SK-N-SH (cell line): ENCODE measurements around the gene CNPY4. TPM values are rescaled to one million over a fixed set of nuclear protein-coding genes. Genes with fewer than 3 reads are reported as not detected.
A peak's percentile ranks its signal among the peaks of the same experiment; 100 is the strongest.

Experiments
- CTCF ChIA-PET: fragments of 300-600, 350-600 bp; formaldehyde crosslinking; extraction: SDS; loops from one replicate; lab custom pipeline; 2021; lab: Yijun Ruan, JAX
- POLR2A ChIA-PET: fragments of 350-600 bp; sonication (Branson Sonifier 250); formaldehyde crosslinking; extraction: SDS; loops from one replicate; lab custom pipeline; 2020; ENCODE audit warnings: antibody characterized with exemption, inconsistent platforms; lab: Yijun Ruan, JAX
- DNase-seq: peaks from one replicate; pipeline ENCODE4 v3.0.0; 2012
- H2AFZ ChIP-seq: fragments of 200-600 bp; sonication (generic); 2 replicates; pipeline ENCODE4 v1.8.1; 2016; ENCODE audit warnings: antibody characterized with exemption, mild to moderate bottlenecking, low read depth
- H3F3A ChIP-seq: fragments of 200-600 bp; sonication (generic); replicated peaks from 2 replicates; pipeline ENCODE3; 2016; ENCODE audit warnings: antibody characterized with exemption, mild to moderate bottlenecking; ENCODE audit not compliant: insufficient read depth
- H3K27ac ChIP-seq, 2 experiments: fragments of 200-500 bp in 1 of 2; fragments of 200-600 bp in 1 of 2; sonication (Bioruptor generic) in 1 of 2; sonication (generic), shearing (Covaris generic) in 1 of 2; 2 replicates each; pipeline versions ENCODE4 v1.5.1 to v1.6.1; 2014 to 2016; ENCODE audit warnings: low read depth in 2 of 2, inconsistent platforms in 1 of 2, low read length in 1 of 2, mild to moderate bottlenecking in 1 of 2, mixed read lengths in 1 of 2
- H3K27me3 ChIP-seq: fragments of 200-600 bp; sonication (generic), shearing (Covaris generic); 2 replicates; pipeline ENCODE4 v1.6.1; 2016; ENCODE audit warnings: mixed run types; ENCODE audit not compliant: insufficient read depth
- H3K36me3 ChIP-seq, 2 experiments: fragments of 200-500 bp in 1 of 2; fragments of 200-600 bp in 1 of 2; sonication (Bioruptor generic) in 1 of 2; sonication (generic) in 1 of 2; replicated peaks in 1 of 2; 2 replicates each; pipeline versions ENCODE3 to v1.5.1; 2014 to 2016; ENCODE audit warnings: low read length in 1 of 2, mild to moderate bottlenecking in 1 of 2; ENCODE audit not compliant: insufficient read depth in 2 of 2, control insufficient read depth in 1 of 2
- H3K4me1 ChIP-seq, 2 experiments: fragments of 200-500 bp in 1 of 2; fragments of 200-600 bp in 1 of 2; sonication (Bioruptor generic) in 1 of 2; sonication (generic), shearing (Covaris generic) in 1 of 2; 2 replicates each; pipeline versions ENCODE4 v1.5.1 to v1.6.1; 2014 to 2016; ENCODE audit warnings: low read depth in 1 of 2, low read length in 1 of 2, mixed run types in 1 of 2; ENCODE audit not compliant: insufficient read depth in 2 of 2, control insufficient read depth in 1 of 2
- H3K4me2 ChIP-seq: fragments of 200-600 bp; sonication (generic), shearing (Covaris generic); 2 replicates; pipeline ENCODE4 v1.6.1; 2017; ENCODE audit warnings: mixed run types
- H3K4me3 ChIP-seq, 2 experiments: fragments of 200-500 bp in 1 of 2; fragments of 200-600 bp in 1 of 2; sonication (Bioruptor generic) in 1 of 2; sonication (generic), shearing (Covaris generic) in 1 of 2; 2 replicates each; pipeline versions ENCODE4 v1.5.1 to v1.8.1; 2014 to 2016; ENCODE audit warnings: low read depth in 2 of 2, inconsistent platforms in 1 of 2, low read length in 1 of 2, mild to moderate bottlenecking in 1 of 2, mixed read lengths in 1 of 2, moderate library complexity in 1 of 2
- H3K79me2 ChIP-seq: fragments of 200-600 bp; sonication (generic); 2 replicates; pipeline ENCODE4 v1.8.1; 2017; ENCODE audit warnings: mild to moderate bottlenecking; ENCODE audit not compliant: insufficient read depth
- H3K9ac ChIP-seq: fragments of 200-600 bp; sonication (generic); 2 replicates; pipeline ENCODE4 v1.6.1; 2017; ENCODE audit warnings: mixed run types
- H3K9me2 ChIP-seq: fragments of 200-600 bp; sonication (generic); 2 replicates; pipeline ENCODE4 v1.6.1; 2017; ENCODE audit warnings: mixed run types
- H3K9me3 ChIP-seq: fragments of 200-600 bp; sonication (generic); 2 replicates; pipeline ENCODE4 v1.6.1; 2017; ENCODE audit warnings: mixed run types, mild to moderate bottlenecking, moderate library complexity
- H4K20me1 ChIP-seq: fragments of 200-600 bp; sonication (generic); 2 replicates; pipeline ENCODE4 v1.6.1; 2017; ENCODE audit warnings: mild to moderate bottlenecking, mixed run types; ENCODE audit not compliant: insufficient read depth
- MEF2A ChIP-seq: IDR thresholded peaks from 2 replicates; pipeline ENCODE4 v1.4.0; 2012; ENCODE audit warnings: low read depth, borderline replicate concordance
- POLR2AphosphoS5 ChIP-seq: IDR thresholded peaks from 2 replicates; pipeline ENCODE4 v1.6.1; 2012; ENCODE audit warnings: low read depth, low read length
- RXRA ChIP-seq: IDR thresholded peaks from 2 replicates; pipeline ENCODE4 v1.4.0; 2012; ENCODE audit warnings: low read depth, mild to moderate bottlenecking, borderline replicate concordance
- WGBS: methylation state at CpG from one replicate; pipeline ENCODE4 v1.1.6; 2017; ENCODE audit warnings: low lambda C conversion rate; 5-methylcytosine and 5-hydroxymethylcytosine counted together
- polyA plus RNA-seq, 3 experiments: library from polyadenylated mRNA; depleted of rRNA; stranded (reverse); fragments of >200 nt; gene quantifications; 2 replicates each; pipeline ENCODE4 v1.2.3, GENCODE V29; 2012
- TF ChIP-seq, protein P1 (sequence below): fragments of 150-350 bp; IDR thresholded peaks from 2 replicates; pipeline ENCODE4 v1.6.1; 2017; ENCODE audit warnings: antibody characterized with exemption, low read length, low read depth, borderline replicate concordance

The CNPY4 gene
- polyA plus RNA-seq, 1 of the 3 experiments (the other 2 are of a cell fraction), result 52.0 TPM

- H3K9ac ChIP-seq, result no peak overlapping the region
- H3K4me2 ChIP-seq, result no peak overlapping the region
- peak overlapping the region in 1 of 2 experiments; percentile 15; a peak in 1 of 4 replicates for H3K4me3 ChIP-seq
- no peak overlapping the region for H3K27ac ChIP-seq
- CTCF ChIA-PET, result interaction anchor here (0.6 to 3.2 kb wide), 4 partner anchors 9 to 378 kb away, joined by 3 to 21 read pairs (median 4); partner anchors contain the start of gene ZNF3
- H3F3A ChIP-seq, result peaks cover 31% of the 10 kb centered on the region
- WGBS, result 97% methylated on average over 10 of the region's 10 CpGs
- no peaks in the 10 kb centered on the region for H3K9me2 ChIP-seq
- 0 out of 2 replicates have a peak, but pooled peaks cover 3% of the 10 kb centered on the region for H4K20me1 ChIP-seq
- POLR2A ChIA-PET, result interaction anchor here (0.8 kb wide), 1 partner anchor 8 kb away, joined by 4 read pairs; no protein-coding TSS in a partner anchor
- H3K79me2 ChIP-seq, result peaks cover 44% of the 10 kb centered on the region
- H3K4me1 ChIP-seq, result peaks cover 0 to 1% of the 10 kb centered on the region in 2 experiments; a peak in 1 of 4 replicates
- peaks cover 39% of the 10 kb centered on the region for H3K9me3 ChIP-seq
- H2AFZ ChIP-seq, result no peak overlapping the region
- no peak for DNase-seq
- H3K27me3 ChIP-seq, result no peaks in the 10 kb centered on the region
- TF ChIP-seq POLR2AphosphoS5 (peak; percentile 38; the same call in 1 of the 2 replicates), MEF2A (no peak)
- peaks cover 72 to 92% of the 10 kb centered on the region in 2 experiments for H3K36me3 ChIP-seq
Measured at GRCh38 chr7:100072462-100072861, 47.0 kb upstream of the CNPY4 start.

DNA sequence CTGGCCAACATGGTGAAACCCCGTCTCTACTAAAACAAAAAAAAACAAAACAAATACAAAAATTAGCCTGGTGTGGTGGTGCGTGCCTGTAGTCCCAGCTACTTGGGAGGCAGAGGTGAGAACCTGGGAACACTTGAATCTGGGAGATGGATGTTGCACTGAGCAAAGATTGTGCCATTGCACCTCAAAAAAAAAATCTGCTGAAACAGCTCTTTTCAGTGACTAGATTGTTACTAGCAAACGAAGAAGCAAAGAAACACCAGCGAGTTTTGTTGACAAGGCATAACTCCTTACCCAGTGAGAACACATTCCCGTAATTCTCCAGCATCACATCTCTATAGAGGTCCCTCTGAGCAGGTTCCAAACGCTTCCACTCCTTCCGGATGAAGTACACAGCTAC, 44.6 kb upstream of the CNPY4 start:
- Histone ChIP-seq H3K36me3 (peaks cover 83 to 100% of the 10 kb centered on the region in 2 experiments), H3K4me1 (peaks cover 6 to 8% of the 10 kb centered on the region in 2 experiments; a peak in 3 of 4 replicates)

DNA sequence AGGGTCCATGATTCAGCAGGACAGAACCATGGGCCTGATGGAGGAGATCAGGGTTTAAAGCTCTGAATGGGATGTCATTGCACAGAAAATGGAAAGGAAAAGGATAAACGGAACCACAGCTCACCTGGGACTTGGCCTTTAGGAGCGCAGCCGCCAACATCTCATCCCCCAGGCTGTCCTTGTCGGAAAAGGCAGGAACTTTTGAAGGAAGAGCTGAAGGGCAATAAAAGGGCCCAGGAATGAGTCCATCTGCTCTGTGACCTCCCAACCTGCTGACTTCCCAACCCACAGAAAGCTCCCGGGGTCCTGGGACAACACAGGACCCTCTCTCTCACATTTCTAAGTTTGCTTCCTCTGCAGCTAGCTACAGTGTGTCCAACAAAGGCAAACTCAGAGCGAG, 44.0 kb upstream of the CNPY4 start:
- no peak overlapping the region for H3K27ac ChIP-seq
- no peak for TF ChIP-seq RXRA
- TF ChIP-seq, protein P1, sequence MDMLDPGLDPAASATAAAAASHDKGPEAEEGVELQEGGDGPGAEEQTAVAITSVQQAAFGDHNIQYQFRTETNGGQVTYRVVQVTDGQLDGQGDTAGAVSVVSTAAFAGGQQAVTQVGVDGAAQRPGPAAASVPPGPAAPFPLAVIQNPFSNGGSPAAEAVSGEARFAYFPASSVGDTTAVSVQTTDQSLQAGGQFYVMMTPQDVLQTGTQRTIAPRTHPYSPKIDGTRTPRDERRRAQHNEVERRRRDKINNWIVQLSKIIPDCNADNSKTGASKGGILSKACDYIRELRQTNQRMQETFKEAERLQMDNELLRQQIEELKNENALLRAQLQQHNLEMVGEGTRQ, result no peak
- TF ChIP-seq, all 33 proteins: peak for 0
- H3K4me1 ChIP-seq, result peaks cover 12% of the 10 kb centered on the region in 2 experiments; a peak in 3 of 4 replicates
- no peaks in the 10 kb centered on the region for H3K27me3 ChIP-seq
- DNase-seq, result no peak
- CTCF ChIA-PET, result interaction anchor here (0.6 to 2.1 kb wide), 6 partner anchors 8 to 82 kb away, joined by 3 to 9 read pairs (median 4); no protein-coding TSS in a partner anchor
- H3K36me3 ChIP-seq, result peaks cover 77 to 100% of the 10 kb centered on the region in 2 experiments
- H3K9me3 ChIP-seq, result peaks cover 31% of the 10 kb centered on the region
- peaks cover 74% of the 10 kb centered on the region for H3K79me2 ChIP-seq
- peaks cover 10% of the 10 kb centered on the region for H3F3A ChIP-seq
- no peak overlapping the region; a peak in 1 of 4 replicates for H3K4me3 ChIP-seq
- WGBS, result 93% methylated on average over 6 of the region's 6 CpGs
- no peak overlapping the region for H2AFZ ChIP-seq
- H4K20me1 ChIP-seq, result peaks cover 20% of the 10 kb centered on the region; the same call in 1 of the 2 replicates
- POLR2A ChIA-PET, result interaction anchor here (0.6 to 0.7 kb wide), 2 partner anchors 9 to 26 kb away, joined by 3 to 4 read pairs; partner anchors contain the start of genes AP4M1 and MCM7
- no peaks in the 10 kb centered on the region for H3K9me2 ChIP-seq
- no peak overlapping the region for H3K4me2 ChIP-seq
- H3K9ac ChIP-seq, result no peak overlapping the region

More for the DNA sequence above, 44.6 kb upstream of the CNPY4 start:
- peaks cover 14% of the 10 kb centered on the region; the same call in 1 of the 2 replicates for H4K20me1 ChIP-seq
- H3K27me3 ChIP-seq, result no peaks in the 10 kb centered on the region
- ChIA-PET POLR2A (no interaction called here), CTCF (interaction anchor here (0.8 to 2.1 kb wide), 5 partner anchors 10 to 81 kb away, joined by 3 to 9 read pairs (median 5); no protein-coding TSS in a partner anchor)
- no peak for DNase-seq
- H2AFZ ChIP-seq, result no peak overlapping the region
- no peak overlapping the region; a peak in 1 of 4 replicates for H3K4me3 ChIP-seq
- WGBS, result 97% methylated on average over 7 of the region's 7 CpGs
- H3K4me2 ChIP-seq, result no peak overlapping the region
- H3F3A ChIP-seq, result peaks cover 10% of the 10 kb centered on the region
- peaks cover 68% of the 10 kb centered on the region for H3K79me2 ChIP-seq
- TF ChIP-seq MEF2A, result no peak
- H3K9ac ChIP-seq, result no peak overlapping the region
- no peak overlapping the region for H3K27ac ChIP-seq
- peaks cover 37% of the 10 kb centered on the region for H3K9me3 ChIP-seq
- H3K9me2 ChIP-seq, result no peaks in the 10 kb centered on the region
